H4 (cell line): ENCODE results near the gene SLC25A20. TPM values are rescaled to one million over a fixed set of nuclear protein-coding genes. Genes with fewer than 3 reads are reported as not detected.
"Not testable (repeated sequence)": the region's sequence is repeated elsewhere in the genome, so short reads cannot be mapped to it uniquely, and the experiment has no call there.

Experiments used
- DNase-seq: peaks from one replicate; pipeline ENCODE4 v3.0.0-alpha.2; 2015; ENCODE audit warnings: low spot score
- total RNA-seq: library from RNA; depleted of rRNA; stranded (reverse); fragments of >200 nt; shearing (Covaris generic); gene quantifications from 2 replicates; pipeline ENCODE4 v1.2.3, GENCODE V29; 2014; rRNA removed

SLC25A20 gene
- total RNA-seq, result 11.1 and 15.5 TPM in 2 replicates

- DNase-seq, result peak; percentile 78
Observed at GRCh38 chr3:48898383-48899234, at the start of gene SLC25A20. SLC25A20 (minus strand) TSS chr3:48898882; CDS start chr3:48898794, 88 bp downstream.

DNA sequence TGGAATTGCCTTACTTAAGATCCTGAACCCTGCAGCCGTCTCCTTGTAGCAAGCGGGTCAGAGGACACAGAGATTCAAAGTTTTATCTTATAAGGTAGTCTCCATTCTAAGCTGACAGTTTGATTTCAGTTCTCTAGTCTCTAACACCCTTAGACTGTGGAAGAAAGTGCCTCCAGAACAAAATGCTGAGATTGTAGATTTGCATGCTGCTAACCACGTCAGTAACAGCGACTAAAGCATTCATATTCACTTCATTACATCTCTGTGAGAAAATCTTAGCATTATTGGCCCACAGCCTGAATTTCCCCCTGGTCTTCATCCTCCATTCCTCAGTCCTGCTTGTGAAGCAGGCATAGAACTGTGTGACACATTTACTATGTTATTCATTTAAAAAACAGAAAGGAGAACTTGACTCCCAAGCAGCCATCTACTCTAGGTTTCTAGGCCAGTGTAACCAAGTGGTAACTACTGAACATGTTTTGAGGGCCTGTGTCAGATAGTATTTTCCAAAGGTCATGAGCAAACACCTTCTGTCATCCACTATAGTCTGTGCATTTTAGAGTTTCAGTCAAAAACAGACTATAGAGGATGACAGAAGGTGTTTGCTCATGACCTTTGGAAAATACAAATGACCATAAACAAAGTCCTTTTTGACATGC is 47.3 kb upstream of the SLC25A20 start:
- DNase-seq, result no peak

GRCh38 chr3:48945432-48945831 is 46.8 kb upstream of the SLC25A20 start:
- no peak for DNase-seq

DNA sequence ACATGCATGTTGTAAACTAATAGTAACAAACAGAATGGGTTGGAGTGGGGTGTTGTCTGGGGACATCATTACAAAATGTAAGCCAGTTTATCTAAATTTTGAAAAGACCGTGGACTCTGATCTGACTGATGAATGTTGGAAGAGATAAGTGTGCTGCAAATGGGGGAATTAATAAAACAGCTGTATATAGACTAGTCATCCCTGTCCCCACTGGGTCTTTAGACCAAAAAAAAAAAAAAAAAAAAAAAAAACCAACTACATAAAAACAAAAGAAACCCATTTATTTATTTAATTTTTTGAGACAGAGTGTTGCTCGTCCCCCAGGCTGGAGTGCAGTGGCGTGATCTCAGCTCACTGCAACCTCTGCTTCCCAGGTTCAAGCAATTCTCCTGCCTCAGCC is 40.0 kb upstream of the SLC25A20 start:
- no peak for DNase-seq

- DNase-seq, result no peak
Observed at GRCh38 chr3:48938156-48938555, 39.5 kb upstream of the SLC25A20 start.

GRCh38 chr3:48935530-48935929 is 36.8 kb upstream of the SLC25A20 start:
- DNase-seq, result no peak

- DNase-seq, result no peak
Observed at GRCh38 chr3:48934333-48934991, 35.8 kb upstream of the SLC25A20 start.

DNA sequence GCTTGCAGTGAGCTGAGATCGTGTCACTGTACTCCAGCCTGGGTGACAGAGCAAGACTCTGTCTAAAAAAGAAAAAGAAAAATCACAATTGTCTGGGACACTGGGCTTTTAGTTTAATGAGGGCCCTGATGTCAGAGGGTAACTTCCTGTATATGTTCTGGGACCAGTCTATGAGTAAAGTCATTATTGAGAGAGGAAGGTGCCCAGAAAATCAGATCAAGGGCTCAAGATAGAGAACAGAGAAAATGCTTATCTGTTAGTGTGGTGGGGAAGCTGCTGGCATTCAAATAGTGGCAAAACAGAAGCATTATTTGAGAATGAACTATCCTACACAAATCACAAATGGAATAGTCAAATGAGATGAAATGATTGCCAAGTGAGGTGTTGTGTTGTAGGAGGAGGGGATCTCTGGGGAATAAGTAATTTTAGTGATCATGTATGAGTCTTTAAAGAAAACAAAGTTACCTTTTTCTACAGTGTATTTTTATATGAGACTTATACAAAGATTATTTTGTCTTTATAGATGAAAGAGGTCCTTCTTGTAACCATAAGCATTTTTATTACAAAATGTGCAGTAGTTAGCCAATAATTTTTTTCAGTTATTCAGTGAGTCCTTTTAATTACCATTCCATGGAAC is 33.4 kb upstream of the SLC25A20 start:
- no peak for DNase-seq

DNA sequence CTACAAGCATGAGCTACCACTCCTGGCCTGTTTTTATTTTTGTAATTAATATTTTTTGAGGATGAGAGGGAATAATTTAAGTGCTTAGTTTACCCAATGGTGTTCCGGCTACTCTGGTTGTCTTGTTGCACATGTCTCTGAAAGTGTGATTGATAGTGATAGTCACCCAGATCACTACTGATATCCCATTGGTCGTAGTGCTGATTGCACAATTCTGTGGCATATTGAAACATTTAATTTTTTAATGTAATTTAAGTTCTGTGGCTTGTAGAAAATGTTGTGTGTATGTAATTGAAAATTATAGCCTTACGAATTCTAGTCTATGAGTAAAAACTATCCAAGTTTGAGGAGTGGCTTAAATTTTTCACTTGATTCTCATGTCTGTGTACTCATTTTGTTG is 31.9 kb upstream of the SLC25A20 start:
- DNase-seq, result no peak

GRCh38 chr3:48929358-48930035 is 30.8 kb upstream of the SLC25A20 start:
- no peak for DNase-seq

- no peak for DNase-seq
Observed at GRCh38 chr3:48928679-48929078, 30.0 kb upstream of the SLC25A20 start.

DNA sequence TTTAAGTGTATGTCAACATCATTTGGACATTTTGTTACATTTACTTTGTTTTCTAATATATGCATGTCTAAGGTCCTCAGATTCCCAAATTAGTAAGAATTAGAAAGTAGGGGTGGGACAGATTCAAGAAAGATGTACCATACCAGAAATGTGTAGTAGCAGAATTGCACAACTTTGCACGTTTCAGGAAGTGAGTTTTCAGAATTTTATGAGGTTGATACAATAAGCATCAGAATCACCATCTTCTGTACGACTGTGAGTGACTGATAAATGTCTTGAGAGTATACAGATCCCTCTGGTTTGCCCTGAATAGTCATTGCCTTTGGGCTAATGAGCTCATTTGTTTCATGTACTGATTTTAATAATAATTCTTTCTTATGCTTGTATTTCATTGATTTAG is 29.2 kb upstream of the SLC25A20 start:
- DNase-seq, result no peak

GRCh38 chr3:48926425-48927392 is 28.0 kb upstream of the SLC25A20 start:
- DNase-seq, result no peak

- peak; percentile 37 for DNase-seq
Observed at GRCh38 chr3:48919215-48920138, 20.8 kb upstream of the SLC25A20 start.

DNA sequence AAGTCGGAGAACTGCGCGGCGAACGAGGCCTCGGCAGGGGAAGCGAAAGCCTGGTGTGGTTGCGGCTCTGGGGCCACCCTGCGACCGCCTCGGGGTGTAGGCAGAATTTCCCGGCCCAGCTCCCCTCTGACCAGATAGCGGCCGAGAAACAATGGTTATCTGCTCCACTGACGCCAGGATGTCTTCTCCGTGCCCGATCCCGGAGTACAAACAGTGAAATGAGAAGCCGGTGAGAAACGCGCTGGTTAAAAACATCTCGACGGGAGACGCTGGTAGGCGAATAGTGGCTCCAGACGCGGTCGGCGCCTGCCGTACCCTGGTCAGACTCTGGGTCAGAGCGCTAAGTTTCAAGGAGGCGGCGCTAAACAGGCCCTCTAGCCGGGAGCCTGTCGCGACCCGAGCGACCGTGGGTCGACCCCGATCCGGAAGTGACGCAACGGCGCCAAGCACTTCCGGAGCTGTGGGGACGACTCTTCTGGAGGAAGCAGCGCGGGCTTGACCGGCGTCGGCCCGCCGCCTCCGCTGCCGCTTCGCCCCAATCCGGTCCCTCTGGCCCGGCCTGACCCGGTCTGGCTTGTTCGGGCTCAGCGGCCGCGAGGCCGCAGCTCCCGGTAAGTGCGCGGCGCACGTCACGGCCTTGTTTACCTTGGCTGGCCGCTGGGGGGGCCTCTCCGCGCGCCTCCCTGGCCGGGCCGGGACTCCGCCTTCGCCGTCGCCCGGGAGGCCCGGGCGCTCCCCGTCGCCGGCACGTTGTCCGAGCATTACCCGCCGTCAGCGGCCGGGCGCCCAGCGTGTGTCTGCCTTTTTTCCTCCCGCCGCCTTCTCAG is 19.9 kb upstream of the SLC25A20 start, which contains the start of gene ARIH2:
ARIH2 (plus strand) TSS at position 455 of the 827 bp plus-strand sequence. CDS start 8,717 bp downstream, outside the sequence.
- peak; percentile 75 for DNase-seq

GRCh38 chr3:48915296-48915695 is 16.6 kb upstream of the SLC25A20 start:
- DNase-seq, result no peak

DNA sequence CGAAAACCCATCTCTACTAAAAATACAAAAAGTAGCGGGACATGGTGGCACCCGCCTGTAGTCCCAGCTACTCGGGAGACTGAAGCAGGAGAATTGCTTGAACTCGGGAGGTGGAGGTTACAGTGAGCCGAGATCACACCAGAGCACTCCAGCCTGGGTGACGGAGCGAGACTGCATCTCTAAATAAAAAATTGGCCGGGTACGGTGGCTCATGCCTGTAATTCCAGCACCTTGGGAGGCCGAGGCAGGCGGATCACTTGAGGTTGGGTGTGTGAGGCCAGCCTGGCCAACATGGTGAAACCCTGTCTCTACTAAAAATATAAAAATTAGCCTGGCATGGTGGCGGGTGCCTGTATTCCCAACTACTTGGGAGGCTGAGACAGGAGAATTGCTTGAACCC is 8.3 kb upstream of the SLC25A20 start:
- DNase-seq, result not testable (repeated sequence)

GRCh38 chr3:48899273-48899672 is 591 bp upstream of the SLC25A20 start:
- DNase-seq, result no peak
